B cell (primary cell): ENCODE data around the gene PPARG. TPM values are rescaled to one million over a fixed set of nuclear protein-coding genes. Genes with fewer than 3 reads are reported as not detected.
A peak's percentile ranks its signal among the peaks of the same experiment; 100 is the strongest.

Experiments used
- ATAC-seq: fragments of 200-7000 bp; cut with Tn5 transposase; one replicate; pipeline ENCODE4 v1.10.0; 2021; ENCODE audit warnings: low read depth, mild to moderate bottlenecking, moderate number of reproducible peaks, moderate library complexity
- CTCF ChIA-PET: fragments of 350-600 bp; sonication (Branson Sonifier 250); formaldehyde crosslinking; loops from one replicate; lab custom pipeline; 2021; ENCODE audit warnings: antibody characterized with exemption, inconsistent platforms; lab: Charles Lee
- POLR2A ChIA-PET: fragments of 350-600 bp; sonication (Branson Sonifier 250); formaldehyde crosslinking; loops from one replicate; lab custom pipeline; 2021; ENCODE audit warnings: antibody characterized with exemption; lab: Charles Lee
- DNase-seq: peaks from one replicate; pipeline ENCODE4 v3.0.0; 2013
- H2AFZ ChIP-seq: 2 replicates; pipeline ENCODE4 v1.6.1; 2012; ENCODE audit warnings: mild to moderate bottlenecking, low read depth, low read length; ENCODE audit not compliant: insufficient read depth, poor library complexity, severe bottlenecking
- H3K27ac ChIP-seq, 2 donors: 1 replicate in 1 of 2; 2 replicates in 1 of 2; pipeline ENCODE4 v1.5.1; 2012 to 2013; ENCODE audit warnings: low read length in 2 of 2, mild to moderate bottlenecking in 2 of 2, moderate library complexity in 1 of 2
- H3K27me3 ChIP-seq, 4 experiments: fragments of 200-600 bp in 1 of 4; sonication (generic) in 1 of 4; replicated peaks in 1 of 4; 1 replicate in 2 of 4; 2 replicates in 2 of 4; pipeline versions ENCODE4 v1.6.1 to v1.7.0; 2013 to 2016; ENCODE audit warnings: low read length in 3 of 4, mild to moderate bottlenecking in 2 of 4, mixed read lengths in 1 of 4, moderate library complexity in 1 of 4; ENCODE audit not compliant: insufficient read depth in 4 of 4, control insufficient read depth in 3 of 4; ENCODE audit errors: control extremely low read depth in 1 of 4
- H3K36me3 ChIP-seq, 2 experiments: replicated peaks in 1 of 2; 1 replicate in 1 of 2; 2 replicates in 1 of 2; pipeline versions ENCODE4 v1.6.1 to v1.7.1; 2013; ENCODE audit warnings: low read length in 1 of 2; ENCODE audit not compliant: insufficient read depth in 2 of 2, control insufficient read depth in 1 of 2; ENCODE audit errors: control extremely low read depth in 1 of 2, extremely low read depth in 1 of 2
- H3K4me1 ChIP-seq, 2 donors: fragments of 200-600 bp in 1 of 2; sonication (generic) in 1 of 2; 1 replicate in 1 of 2; 2 replicates in 1 of 2; pipeline versions ENCODE4 v1.5.1 to v1.6.1; 2013 to 2017; ENCODE audit warnings: low read length in 2 of 2; ENCODE audit not compliant: control insufficient read depth in 2 of 2, insufficient read depth in 2 of 2
- H3K4me2 ChIP-seq: replicated peaks from 2 replicates; pipeline ENCODE3; 2012; ENCODE audit warnings: mild to moderate bottlenecking, low read depth, low read length; ENCODE audit not compliant: poor library complexity, severe bottlenecking
- H3K4me3 ChIP-seq, 5 experiments: fragments of 200-600 bp in 1 of 5; sonication (generic) in 1 of 5; 1 replicate in 3 of 5; 2 replicates in 2 of 5; pipeline versions ENCODE4 v1.5.1 to v1.7.0; 2011 to 2016; ENCODE audit warnings: low read length in 4 of 5, mild to moderate bottlenecking in 4 of 5, low read depth in 2 of 5, control low read depth in 1 of 5, moderate library complexity in 1 of 5; ENCODE audit not compliant: insufficient read depth in 1 of 5; ENCODE audit errors: control extremely low read depth in 1 of 5, extremely low read depth in 1 of 5
- H3K79me2 ChIP-seq: fragments of 200-600 bp; sonication (generic); one replicate; pipeline ENCODE4 v1.6.0; 2016; ENCODE audit warnings: low read length; ENCODE audit not compliant: control insufficient read depth, insufficient read depth
- H3K9ac ChIP-seq: fragments of 200-600 bp; sonication (generic); 2 replicates; pipeline ENCODE4 v1.6.1; 2017; ENCODE audit warnings: mild to moderate bottlenecking, low read length, moderate library complexity
- H3K9me3 ChIP-seq, 3 donors: one replicate each; pipeline versions ENCODE4 v1.6.1 to v1.7.1; 2013; ENCODE audit warnings: low read length in 2 of 3; ENCODE audit not compliant: control insufficient read depth in 2 of 3, insufficient read depth in 1 of 3; ENCODE audit errors: control extremely low read depth in 1 of 3
- H4K20me1 ChIP-seq: 2 replicates; pipeline ENCODE4 v1.6.0; 2012; ENCODE audit warnings: mild to moderate bottlenecking, low read length; ENCODE audit not compliant: insufficient read depth, control insufficient read depth, poor library complexity, severe bottlenecking
- H3K27ac Mint-ChIP-seq: one replicate; pipeline ENCODE4 v1.8.0; 2021; ENCODE audit warnings: mixed read lengths
- H3K27me3 Mint-ChIP-seq: one replicate; pipeline ENCODE4 v1.8.0; 2021; ENCODE audit warnings: mixed read lengths
- H3K4me1 Mint-ChIP-seq: one replicate; pipeline ENCODE4 v1.8.0; 2021; ENCODE audit warnings: mixed read lengths
- H3K4me3 Mint-ChIP-seq: one replicate; pipeline ENCODE4 v1.8.0; 2021; ENCODE audit warnings: mixed read lengths
- H3K9me3 Mint-ChIP-seq: one replicate; pipeline ENCODE4 v1.8.0; 2022; ENCODE audit warnings: mixed read lengths; ENCODE audit not compliant: insufficient read depth
- EZH2 ChIP-seq: IDR thresholded peaks from 2 replicates; pipeline ENCODE4 v1.6.1; 2012; ENCODE audit warnings: borderline replicate concordance, low read depth, mild to moderate bottlenecking, moderate library complexity, low read length; ENCODE audit not compliant: insufficient read depth, poor library complexity, severe bottlenecking
- WGBS: methylation state at CpG from one replicate; pipeline ENCODE4 v1.1.5; 2013; ENCODE audit warnings: missing lambda C conversion rate; ENCODE audit not compliant: insufficient coverage; 5-methylcytosine and 5-hydroxymethylcytosine counted together
- intact Hi-C: fragments of 100-400 bp; cut with micrococcal nuclease; formaldehyde crosslinking; loops from one replicate; pipeline ENCODE4 v1.10.0; 2022
- polyA plus RNA-seq: library from polyadenylated mRNA; depleted of rRNA; stranded (reverse); fragments of >200 nt; gene quantifications from 2 replicates; pipeline ENCODE4 v1.2.3, GENCODE V29; 2012
- total RNA-seq, 2 donors: library from RNA; stranded (reverse); fragments of 120-200 nt in 1 of 2; gene quantifications; 1 replicate in 1 of 2; 2 replicates in 1 of 2; pipeline versions ENCODE4 v1.2.3 to v1.2.4, GENCODE V29; 2013 to 2022
- TF ChIP-seq, protein P1 (sequence below): fragments of 200-600 bp; IDR thresholded peaks from one replicate; pipeline ENCODE4 v1.8.0; 2022; ENCODE audit warnings: antibody characterized with exemption, mild to moderate bottlenecking

PPARG gene
- total and polyA plus RNA-seq, 2 donors (not counting 1 experiment from before 2014, with no cell fraction given) = 0.12 to 0.44 TPM

DNA sequence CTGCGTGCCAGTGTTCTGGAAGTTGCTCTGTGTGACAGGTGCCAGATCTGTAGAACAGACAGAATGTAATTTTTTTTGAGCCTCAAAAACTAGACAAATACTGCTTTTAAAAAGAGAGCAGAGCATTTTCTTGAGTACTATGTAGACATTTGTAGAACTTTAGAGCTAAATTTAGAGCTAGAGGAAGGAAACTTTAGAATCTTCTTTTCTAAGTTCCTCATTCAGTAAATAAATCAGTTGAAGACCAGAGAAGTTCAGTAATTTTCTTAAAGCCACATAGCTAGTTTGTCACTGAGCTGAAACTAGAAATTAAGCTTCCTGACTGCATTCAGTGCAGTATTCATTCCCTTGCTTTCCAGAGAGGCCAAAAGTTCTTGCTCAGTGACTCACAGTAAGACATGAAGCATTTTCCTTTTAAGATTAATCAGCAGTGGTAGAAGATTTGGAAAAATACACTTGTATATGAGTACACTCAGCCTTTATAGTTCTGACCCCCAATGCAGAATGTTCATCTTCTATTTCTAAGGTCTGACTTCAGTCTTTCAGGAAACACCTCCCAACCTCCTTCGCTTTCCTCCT, 111.8 kb downstream of the PPARG start:
- no peaks in the 10 kb centered on the region for H3K27me3 Mint-ChIP-seq
- Histone ChIP-seq H4K20me1 (no peaks in the 10 kb centered on the region), H3K79me2 (no peaks in the 10 kb centered on the region), H3K4me2 (peak overlapping the region; percentile 51), H2AFZ (peak overlapping the region; percentile 44), H3K4me1 (peaks cover 17% of the 10 kb centered on the region in 2 donors), H3K36me3 (no peaks in the 10 kb centered on the region), H3K4me3 (no peak overlapping the region), H3K9me3 (no peaks in the 10 kb centered on the region), H3K9ac (peak overlapping the region; percentile 47), H3K27me3 (no peaks in the 10 kb centered on the region), H3K27ac (peak overlapping the region in 1 of 2 donors; percentile 71)
- H3K4me3 Mint-ChIP-seq = peak overlapping the region; percentile 67
- peak overlapping the region; percentile 37 for H3K27ac Mint-ChIP-seq
- ChIA-PET CTCF (no interaction called here), POLR2A (no interaction called here)
- H3K9me3 Mint-ChIP-seq = no peaks in the 10 kb centered on the region
- peaks cover 28% of the 10 kb centered on the region for H3K4me1 Mint-ChIP-seq
- WGBS = 100% methylated on average over 1 of the region's 2 CpGs
- ATAC-seq (no peak), DNase-seq (no peak)
- intact Hi-C loops = no loop called here
- TF ChIP-seq, protein P1, sequence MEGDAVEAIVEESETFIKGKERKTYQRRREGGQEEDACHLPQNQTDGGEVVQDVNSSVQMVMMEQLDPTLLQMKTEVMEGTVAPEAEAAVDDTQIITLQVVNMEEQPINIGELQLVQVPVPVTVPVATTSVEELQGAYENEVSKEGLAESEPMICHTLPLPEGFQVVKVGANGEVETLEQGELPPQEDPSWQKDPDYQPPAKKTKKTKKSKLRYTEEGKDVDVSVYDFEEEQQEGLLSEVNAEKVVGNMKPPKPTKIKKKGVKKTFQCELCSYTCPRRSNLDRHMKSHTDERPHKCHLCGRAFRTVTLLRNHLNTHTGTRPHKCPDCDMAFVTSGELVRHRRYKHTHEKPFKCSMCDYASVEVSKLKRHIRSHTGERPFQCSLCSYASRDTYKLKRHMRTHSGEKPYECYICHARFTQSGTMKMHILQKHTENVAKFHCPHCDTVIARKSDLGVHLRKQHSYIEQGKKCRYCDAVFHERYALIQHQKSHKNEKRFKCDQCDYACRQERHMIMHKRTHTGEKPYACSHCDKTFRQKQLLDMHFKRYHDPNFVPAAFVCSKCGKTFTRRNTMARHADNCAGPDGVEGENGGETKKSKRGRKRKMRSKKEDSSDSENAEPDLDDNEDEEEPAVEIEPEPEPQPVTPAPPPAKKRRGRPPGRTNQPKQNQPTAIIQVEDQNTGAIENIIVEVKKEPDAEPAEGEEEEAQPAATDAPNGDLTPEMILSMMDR = no peak
- TF ChIP-seq EZH2 = no peak

DNA sequence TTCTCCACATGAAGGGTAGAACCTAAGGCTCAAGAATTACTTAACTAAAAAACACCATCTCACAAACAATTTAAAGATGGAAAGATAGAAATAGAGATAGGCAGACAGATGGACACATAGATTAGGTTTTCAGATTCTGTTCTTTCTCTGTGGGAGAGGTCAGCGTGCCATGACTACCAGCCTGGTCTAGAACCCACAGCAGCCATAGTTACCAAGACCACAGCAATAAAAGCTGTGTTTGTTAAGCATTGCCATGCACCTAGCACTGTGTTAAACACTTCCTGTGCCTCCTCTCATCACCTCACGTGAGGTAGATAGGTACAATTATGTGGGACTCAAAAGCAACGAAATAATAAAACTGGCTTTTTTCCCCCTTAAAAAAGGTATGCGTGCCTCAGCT, 112.3 kb downstream of the PPARG start:
- no peaks in the 10 kb centered on the region for H3K9me3 ChIP-seq
- no peak for DNase-seq
- no peaks in the 10 kb centered on the region for H4K20me1 ChIP-seq
- H3K4me3 Mint-ChIP-seq = peak overlapping the region; percentile 67
- no peak overlapping the region for H2AFZ ChIP-seq
- intact Hi-C loops = no loop called here
- peak overlapping the region; percentile 51 for H3K4me2 ChIP-seq
- H3K79me2 ChIP-seq = no peaks in the 10 kb centered on the region
- no peaks in the 10 kb centered on the region for H3K27me3 Mint-ChIP-seq
- ChIA-PET CTCF (no interaction called here), POLR2A (no interaction called here)
- no peaks in the 10 kb centered on the region for H3K36me3 ChIP-seq
- no peak overlapping the region for H3K9ac ChIP-seq
- no CpG with 5 or more reads among the region's 4 CpGs for WGBS
- H3K9me3 Mint-ChIP-seq = no peaks in the 10 kb centered on the region
- H3K4me1 Mint-ChIP-seq = peaks cover 27% of the 10 kb centered on the region
- no peak for ATAC-seq
- no peak overlapping the region for H3K4me3 ChIP-seq
- H3K4me1 ChIP-seq = peaks cover 16 to 17% of the 10 kb centered on the region in 2 donors
- H3K27me3 ChIP-seq = no peaks in the 10 kb centered on the region
- TF ChIP-seq, protein P1 = no peak
- no peak for TF ChIP-seq EZH2
- H3K27ac ChIP-seq = no peak overlapping the region
- H3K27ac Mint-ChIP-seq = no peak overlapping the region
